Measurements from ENCODE around the gene BACH1.

Gene BACH1

GRCh38 chr21:29360799-29361765, 62.4 kb downstream of the BACH1 start:
- Mint-ChIP-seq H3K27ac (no peak overlapping the region), H3K36me3 (ENCODE audit: low read depth) (peaks cover 25% of the 10 kb centered on the region), H3K4me3 (no peak overlapping the region), H3K4me1 (peaks cover 10% of the 10 kb centered on the region), H3K9me3 (no peaks in the 10 kb centered on the region), H3K27me3 (no peaks in the 10 kb centered on the region)
- ATAC-seq (no peak), DNase-seq (no peak)

GRCh38 chr21:29362758-29363157, 64.0 kb downstream of the BACH1 start:
- ATAC-seq (no peak), DNase-seq (no peak)
- no peak overlapping the region for H3K27ac Mint-ChIP-seq
- H3K4me1 Mint-ChIP-seq = peaks cover 4% of the 10 kb centered on the region
- peaks cover 4% of the 10 kb centered on the region for H3K9me3 Mint-ChIP-seq
- H3K36me3 Mint-ChIP-seq (ENCODE audit: low read depth) = peaks cover 26% of the 10 kb centered on the region
- no peaks in the 10 kb centered on the region for H3K27me3 Mint-ChIP-seq
- H3K4me3 Mint-ChIP-seq = no peak overlapping the region

GRCh38 chr21:29365661-29366265, 67.0 kb downstream of the BACH1 start:
- ATAC-seq = no peak
- H3K4me3 Mint-ChIP-seq = no peak overlapping the region
- peaks cover 4% of the 10 kb centered on the region for H3K9me3 Mint-ChIP-seq
- H3K4me1 Mint-ChIP-seq = peaks cover 2% of the 10 kb centered on the region
- H3K36me3 Mint-ChIP-seq (ENCODE audit: low read depth) = peaks cover 32% of the 10 kb centered on the region
- no peak for DNase-seq
- H3K27ac Mint-ChIP-seq = no peak overlapping the region
- H3K27me3 Mint-ChIP-seq = no peaks in the 10 kb centered on the region

- Mint-ChIP-seq H3K36me3 (ENCODE audit: low read depth) (peaks cover 28% of the 10 kb centered on the region), H3K4me1 (peaks cover 10% of the 10 kb centered on the region), H3K4me3 (no peak overlapping the region), H3K27me3 (no peaks in the 10 kb centered on the region), H3K27ac (no peak overlapping the region), H3K9me3 (peaks cover 4% of the 10 kb centered on the region)
- no peak for ATAC-seq
- no peak for DNase-seq
Measured at GRCh38 chr21:29366532-29366931, 67.8 kb downstream of the BACH1 start.

GRCh38 chr21:29367335-29367734, 68.6 kb downstream of the BACH1 start:
- no peak overlapping the region for H3K4me3 Mint-ChIP-seq
- no peaks in the 10 kb centered on the region for H3K27me3 Mint-ChIP-seq
- peaks cover 18% of the 10 kb centered on the region for H3K4me1 Mint-ChIP-seq
- peaks cover 28% of the 10 kb centered on the region for H3K36me3 Mint-ChIP-seq (ENCODE audit: low read depth)
- no peak for ATAC-seq
- H3K27ac Mint-ChIP-seq = no peak overlapping the region
- peaks cover 4% of the 10 kb centered on the region for H3K9me3 Mint-ChIP-seq
- no peak for DNase-seq

- Mint-ChIP-seq H3K27me3 (no peaks in the 10 kb centered on the region), H3K36me3 (ENCODE audit: low read depth) (peaks cover 26% of the 10 kb centered on the region)
Measured at GRCh38 chr21:29368906-29369305, 70.2 kb downstream of the BACH1 start.

GRCh38 chr21:29371464-29371863, 72.7 kb downstream of the BACH1 start:
- no peaks in the 10 kb centered on the region for H3K27me3 Mint-ChIP-seq
- ATAC-seq = peak; percentile 93
- H3K9me3 Mint-ChIP-seq = peaks cover 10% of the 10 kb centered on the region
- peaks cover 24% of the 10 kb centered on the region for H3K4me1 Mint-ChIP-seq
- H3K4me3 Mint-ChIP-seq = no peak overlapping the region
- peak overlapping the region; percentile 72 for H3K27ac Mint-ChIP-seq
- H3K36me3 Mint-ChIP-seq (ENCODE audit: low read depth) = peaks cover 30% of the 10 kb centered on the region
- DNase-seq = peak; percentile 12

More at GRCh38 chr21:29368906-29369305, 70.2 kb downstream of the BACH1 start:
- peaks cover 9% of the 10 kb centered on the region for H3K9me3 Mint-ChIP-seq
- peaks cover 20% of the 10 kb centered on the region for H3K4me1 Mint-ChIP-seq
- no peak overlapping the region for H3K27ac Mint-ChIP-seq
- no peak for DNase-seq
- no peak overlapping the region for H3K4me3 Mint-ChIP-seq
- ATAC-seq = no peak

- H3K4me1 Mint-ChIP-seq = peaks cover 27% of the 10 kb centered on the region
- peaks cover 28% of the 10 kb centered on the region for H3K36me3 Mint-ChIP-seq (ENCODE audit: low read depth)
- ATAC-seq = peak; percentile 51
- peaks cover 6% of the 10 kb centered on the region for H3K9me3 Mint-ChIP-seq
- H3K27ac Mint-ChIP-seq = peak overlapping the region; percentile 72
- no peaks in the 10 kb centered on the region for H3K27me3 Mint-ChIP-seq
- no peak overlapping the region for H3K4me3 Mint-ChIP-seq
- peak; percentile 39 for DNase-seq
Measured at GRCh38 chr21:29372063-29372802, 73.5 kb downstream of the BACH1 start.

- Mint-ChIP-seq H3K4me3 (no peak overlapping the region), H3K27me3 (no peaks in the 10 kb centered on the region), H3K27ac (no peak overlapping the region), H3K36me3 (ENCODE audit: low read depth) (peaks cover 32% of the 10 kb centered on the region), H3K9me3 (peaks cover 6% of the 10 kb centered on the region), H3K4me1 (peaks cover 27% of the 10 kb centered on the region)
- ATAC-seq = no peak
- DNase-seq = no peak
Measured at GRCh38 chr21:29374481-29374880, 75.8 kb downstream of the BACH1 start.

GRCh38 chr21:29376556-29376955, 77.8 kb downstream of the BACH1 start:
- Mint-ChIP-seq H3K27ac (no peak overlapping the region), H3K27me3 (no peaks in the 10 kb centered on the region), H3K9me3 (peaks cover 6% of the 10 kb centered on the region), H3K4me3 (no peak overlapping the region), H3K36me3 (ENCODE audit: low read depth) (peaks cover 27% of the 10 kb centered on the region), H3K4me1 (peaks cover 16% of the 10 kb centered on the region)
- DNase-seq (peak; percentile 55), ATAC-seq (no peak)

GRCh38 chr21:29377266-29377665, 78.5 kb downstream of the BACH1 start:
- H3K27ac Mint-ChIP-seq = no peak overlapping the region
- H3K9me3 Mint-ChIP-seq = peaks cover 6% of the 10 kb centered on the region
- H3K4me1 Mint-ChIP-seq = peaks cover 9% of the 10 kb centered on the region
- ATAC-seq (no peak), DNase-seq (no peak)
- H3K4me3 Mint-ChIP-seq = no peak overlapping the region
- no peaks in the 10 kb centered on the region for H3K27me3 Mint-ChIP-seq
- peaks cover 23% of the 10 kb centered on the region for H3K36me3 Mint-ChIP-seq (ENCODE audit: low read depth)

GRCh38 chr21:29378832-29379231, 80.1 kb downstream of the BACH1 start:
- peaks cover 17% of the 10 kb centered on the region for H3K36me3 Mint-ChIP-seq (ENCODE audit: low read depth)
- peaks cover 2% of the 10 kb centered on the region for H3K9me3 Mint-ChIP-seq
- H3K27ac Mint-ChIP-seq = no peak overlapping the region
- ATAC-seq = no peak
- H3K4me1 Mint-ChIP-seq = peaks cover 7% of the 10 kb centered on the region
- DNase-seq = no peak
- no peaks in the 10 kb centered on the region for H3K27me3 Mint-ChIP-seq
- H3K4me3 Mint-ChIP-seq = no peak overlapping the region

GRCh38 chr21:29379517-29380054, 80.9 kb downstream of the BACH1 start:
- no peak overlapping the region for H3K4me3 Mint-ChIP-seq
- no peak overlapping the region for H3K27ac Mint-ChIP-seq
- peaks cover 7% of the 10 kb centered on the region for H3K4me1 Mint-ChIP-seq
- H3K27me3 Mint-ChIP-seq = no peaks in the 10 kb centered on the region
- ATAC-seq = no peak
- no peaks in the 10 kb centered on the region for H3K9me3 Mint-ChIP-seq
- H3K36me3 Mint-ChIP-seq (ENCODE audit: low read depth) = peaks cover 11% of the 10 kb centered on the region
- DNase-seq = no peak

- Mint-ChIP-seq H3K4me1 (no peaks in the 10 kb centered on the region), H3K27me3 (no peaks in the 10 kb centered on the region), H3K36me3 (ENCODE audit: low read depth) (peaks cover 8% of the 10 kb centered on the region), H3K27ac (no peak overlapping the region), H3K4me3 (no peak overlapping the region), H3K9me3 (no peaks in the 10 kb centered on the region)
- ATAC-seq = no peak
- DNase-seq = no peak
Measured at GRCh38 chr21:29382030-29382654, 83.4 kb downstream of the BACH1 start.

Data from activated naive CD8-positive, alpha-beta T cell treated with anti-CD3 and anti-CD28 coated beads, Interleukin-2, amount 50 U/mL, for 24 hours (primary cell).